Body of pancreas (tissue), 4 donors: ENCODE measurements around the gene PRR7.
A peak's percentile ranks its signal among the peaks of the same experiment; 100 is the strongest.

Experiments used
- CTCF ChIP-seq, 7 experiments: fragments of 450-650 bp in 4 of 7; fragments of 200-600 bp in 3 of 7; sonication (generic) in 3 of 7; IDR thresholded peaks; one replicate each; pipeline ENCODE4 v1.5.1; 2016 to 2019; ENCODE audit warnings: antibody characterized with exemption in 7 of 7
- POLR2A ChIP-seq, 3 donors: fragments of 450-650 bp; IDR thresholded peaks; one replicate each; pipeline ENCODE4 v1.6.1; 2016; ENCODE audit warnings: antibody characterized with exemption in 3 of 3, mild to moderate bottlenecking in 2 of 3

- TF ChIP-seq CTCF (IDR thresholded peaks at IDR 0.05) = no peak
- peak; percentile 52 to 85 (median 85) for TF ChIP-seq POLR2A (IDR thresholded peaks at IDR 0.05)
These were observed 20.6 kb upstream of the PRR7 start for GRCh38 chr5:177425801-177426565.
